ENCODE measurements around the gene AP4M1. TPM values are rescaled to one million over a fixed set of nuclear protein-coding genes. Genes with fewer than 3 reads are reported as not detected.

Gene AP4M1
- total and polyA plus RNA-seq, 9 donors: 10.9 to 20.3 (median 14.2) TPM

- WGBS, 3 donors: 10 to 15% (median 11%) methylated on average over 18 to 19 of the region's 19 CpGs
- TF ChIP-seq EP300 (IDR thresholded peaks at IDR 0.05): no peak
- TF ChIP-seq POLR2A (IDR thresholded peaks at IDR 0.05): no peak
- TF ChIP-seq, protein P1, sequence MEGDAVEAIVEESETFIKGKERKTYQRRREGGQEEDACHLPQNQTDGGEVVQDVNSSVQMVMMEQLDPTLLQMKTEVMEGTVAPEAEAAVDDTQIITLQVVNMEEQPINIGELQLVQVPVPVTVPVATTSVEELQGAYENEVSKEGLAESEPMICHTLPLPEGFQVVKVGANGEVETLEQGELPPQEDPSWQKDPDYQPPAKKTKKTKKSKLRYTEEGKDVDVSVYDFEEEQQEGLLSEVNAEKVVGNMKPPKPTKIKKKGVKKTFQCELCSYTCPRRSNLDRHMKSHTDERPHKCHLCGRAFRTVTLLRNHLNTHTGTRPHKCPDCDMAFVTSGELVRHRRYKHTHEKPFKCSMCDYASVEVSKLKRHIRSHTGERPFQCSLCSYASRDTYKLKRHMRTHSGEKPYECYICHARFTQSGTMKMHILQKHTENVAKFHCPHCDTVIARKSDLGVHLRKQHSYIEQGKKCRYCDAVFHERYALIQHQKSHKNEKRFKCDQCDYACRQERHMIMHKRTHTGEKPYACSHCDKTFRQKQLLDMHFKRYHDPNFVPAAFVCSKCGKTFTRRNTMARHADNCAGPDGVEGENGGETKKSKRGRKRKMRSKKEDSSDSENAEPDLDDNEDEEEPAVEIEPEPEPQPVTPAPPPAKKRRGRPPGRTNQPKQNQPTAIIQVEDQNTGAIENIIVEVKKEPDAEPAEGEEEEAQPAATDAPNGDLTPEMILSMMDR (IDR thresholded peaks at IDR 0.05): no peak
- peak; percentile 70 to 80 (median 75) for DNase-seq
- H3K4me1 ChIP-seq (ENCODE audit: insufficient read depth): no peaks in the 10 kb centered on the region
- H3K36me3 ChIP-seq: no peaks in the 10 kb centered on the region
- H3K27ac ChIP-seq: peak overlapping the region; percentile 70 to 90
- H3K27me3 ChIP-seq: no peaks in the 10 kb centered on the region
- no peaks in the 10 kb centered on the region for H3K9me3 ChIP-seq
- intact Hi-C loops (cut with DNase I): no loop called here
- H3K4me3 ChIP-seq: peak overlapping the region; percentile 86
Observed at GRCh38 chr7:100119970-100120732, 18.7 kb downstream of the AP4M1 start.

DNA sequence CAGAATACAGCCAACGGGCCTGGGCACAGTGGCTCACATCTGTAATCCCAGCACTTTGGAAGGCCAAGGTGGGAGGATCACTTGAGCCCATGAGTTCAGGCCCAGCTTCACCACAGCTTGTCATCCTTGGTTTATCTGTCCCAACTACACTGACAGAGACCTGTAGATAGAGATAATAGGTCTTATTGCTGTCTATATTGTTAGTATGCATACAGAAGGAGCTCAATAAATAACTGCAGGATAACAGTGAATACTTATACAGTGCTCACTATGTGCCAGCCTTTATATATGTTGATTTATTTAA is 19.2 kb downstream of the AP4M1 start:
- 11 to 16% (median 12%) methylated on average over 1 of the region's 1 CpG for WGBS, 3 donors
- H3K36me3 ChIP-seq: no peaks in the 10 kb centered on the region
- DNase-seq: no peak
- no peaks in the 10 kb centered on the region for H3K4me1 ChIP-seq (ENCODE audit: insufficient read depth)
- intact Hi-C loops (cut with DNase I): no loop called here
- H3K27ac ChIP-seq: no peak overlapping the region
- H3K9me3 ChIP-seq: no peaks in the 10 kb centered on the region
- TF ChIP-seq EP300 (IDR thresholded peaks at IDR 0.05) (no peak), POLR2A (IDR thresholded peaks at IDR 0.05) (no peak)
- TF ChIP-seq, protein P1 (IDR thresholded peaks at IDR 0.05): no peak
- H3K4me3 ChIP-seq: no peak overlapping the region
- no peaks in the 10 kb centered on the region for H3K27me3 ChIP-seq

DNA sequence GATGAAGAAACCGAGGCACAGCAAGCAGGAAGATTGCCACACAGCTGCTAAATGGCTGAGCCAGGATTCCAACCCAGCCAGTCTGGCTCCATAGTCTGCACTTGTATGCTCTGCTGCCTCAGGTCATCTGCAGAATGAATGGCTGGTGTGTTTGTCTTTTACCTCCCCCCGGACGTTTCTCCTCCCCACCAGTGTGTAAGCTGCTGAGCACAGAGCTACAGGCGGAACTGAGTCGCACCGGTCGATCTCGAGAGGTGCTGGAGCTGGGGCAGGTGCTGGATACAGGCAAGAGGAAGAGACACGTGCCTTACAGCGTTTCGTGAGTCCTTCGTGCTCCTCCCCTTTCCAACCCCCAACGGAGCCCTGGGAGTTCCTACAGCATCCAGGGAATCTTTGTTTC is 20.6 kb downstream of the AP4M1 start:
- WGBS, 3 donors: 56 to 69% (median 63%) methylated on average over 13 of the region's 13 CpGs
- intact Hi-C loops (cut with DNase I): no loop called here

DNA sequence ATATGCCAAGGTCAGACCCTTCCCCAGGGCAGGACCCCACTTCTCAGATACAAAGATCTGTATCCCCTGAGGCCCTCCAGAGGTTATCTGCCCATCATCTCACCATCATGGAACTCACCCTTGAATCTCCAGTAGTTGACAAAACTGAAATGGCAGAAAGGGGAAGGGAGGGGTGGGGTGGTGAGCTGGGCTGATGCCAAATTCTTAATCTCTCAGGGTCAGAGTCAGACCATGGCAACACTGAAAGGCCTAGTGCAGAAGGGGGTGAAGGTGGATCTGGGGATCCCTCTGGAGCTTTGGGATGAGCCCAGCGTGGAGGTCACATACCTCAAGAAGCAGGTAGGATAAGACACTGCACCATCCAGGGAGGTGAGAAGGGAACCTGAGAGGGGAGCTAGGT is 21.1 kb downstream of the AP4M1 start:
- no peak overlapping the region for H3K27ac ChIP-seq
- TF ChIP-seq, protein P1 (IDR thresholded peaks at IDR 0.05): no peak
- no peak for TF ChIP-seq EP300 (IDR thresholded peaks at IDR 0.05)
- TF ChIP-seq POLR2A (IDR thresholded peaks at IDR 0.05): no peak
- no peak for DNase-seq
- intact Hi-C loops (cut with DNase I): no loop called here
- no peaks in the 10 kb centered on the region for H3K4me1 ChIP-seq (ENCODE audit: insufficient read depth)
- no peaks in the 10 kb centered on the region for H3K36me3 ChIP-seq
- H3K27me3 ChIP-seq: no peaks in the 10 kb centered on the region
- H3K9me3 ChIP-seq: no peaks in the 10 kb centered on the region
- 88 to 94% (median 90%) methylated on average over 1 of the region's 1 CpG for WGBS, 3 donors
- no peak overlapping the region for H3K4me3 ChIP-seq

More for the DNA sequence above, 20.6 kb downstream of the AP4M1 start:
- H3K4me1 ChIP-seq (ENCODE audit: insufficient read depth): no peaks in the 10 kb centered on the region
- H3K27me3 ChIP-seq: no peaks in the 10 kb centered on the region
- TF ChIP-seq EP300 (IDR thresholded peaks at IDR 0.05): no peak
- no peak for TF ChIP-seq POLR2A (IDR thresholded peaks at IDR 0.05)
- TF ChIP-seq, protein P1 (IDR thresholded peaks at IDR 0.05): no peak
- H3K4me3 ChIP-seq: no peak overlapping the region
- H3K27ac ChIP-seq: no peak overlapping the region
- H3K9me3 ChIP-seq: no peaks in the 10 kb centered on the region
- no peaks in the 10 kb centered on the region for H3K36me3 ChIP-seq
- no peak for DNase-seq

All from ovary (tissue), 9 donors.